Stimulated activated CD4-positive, alpha-beta T cell treated with anti-CD3 and anti-CD28 coated beads, TNF-alpha, amount 100 ng/mL, for 4 hours (primary cell): Measurements from ENCODE around the gene C2CD2.
"Not testable (repeated sequence)": the region's sequence is repeated elsewhere in the genome, so short reads cannot be mapped to it uniquely, and the experiment has no call there.

ENCODE experiments used
- DNase-seq, 3 experiments: peaks; one replicate each; pipeline ENCODE4 v3.0.0-alpha.2; 2020; ENCODE audit warnings: low read depth in 3 of 3

C2CD2 gene

GRCh38 chr21:41975391-41976272 is 21.8 kb upstream of the C2CD2 start:
- no peak for DNase-seq

DNA sequence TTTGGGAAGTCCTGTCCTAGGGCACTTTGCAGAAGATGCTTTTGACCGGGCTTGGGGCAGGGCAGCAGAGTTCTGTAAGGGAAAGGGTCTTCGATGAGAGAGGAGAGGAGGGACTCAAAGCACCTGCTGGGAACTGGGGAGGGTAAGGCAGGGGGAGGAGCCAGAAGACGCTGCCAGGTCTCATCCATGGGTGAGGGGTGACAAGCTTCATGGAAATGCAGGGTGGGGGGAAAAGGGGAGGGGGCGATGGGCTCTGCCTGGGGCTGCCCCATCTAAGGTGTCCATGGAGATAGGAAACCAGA is 20.9 kb upstream of the C2CD2 start:
- DNase-seq = no peak

DNA sequence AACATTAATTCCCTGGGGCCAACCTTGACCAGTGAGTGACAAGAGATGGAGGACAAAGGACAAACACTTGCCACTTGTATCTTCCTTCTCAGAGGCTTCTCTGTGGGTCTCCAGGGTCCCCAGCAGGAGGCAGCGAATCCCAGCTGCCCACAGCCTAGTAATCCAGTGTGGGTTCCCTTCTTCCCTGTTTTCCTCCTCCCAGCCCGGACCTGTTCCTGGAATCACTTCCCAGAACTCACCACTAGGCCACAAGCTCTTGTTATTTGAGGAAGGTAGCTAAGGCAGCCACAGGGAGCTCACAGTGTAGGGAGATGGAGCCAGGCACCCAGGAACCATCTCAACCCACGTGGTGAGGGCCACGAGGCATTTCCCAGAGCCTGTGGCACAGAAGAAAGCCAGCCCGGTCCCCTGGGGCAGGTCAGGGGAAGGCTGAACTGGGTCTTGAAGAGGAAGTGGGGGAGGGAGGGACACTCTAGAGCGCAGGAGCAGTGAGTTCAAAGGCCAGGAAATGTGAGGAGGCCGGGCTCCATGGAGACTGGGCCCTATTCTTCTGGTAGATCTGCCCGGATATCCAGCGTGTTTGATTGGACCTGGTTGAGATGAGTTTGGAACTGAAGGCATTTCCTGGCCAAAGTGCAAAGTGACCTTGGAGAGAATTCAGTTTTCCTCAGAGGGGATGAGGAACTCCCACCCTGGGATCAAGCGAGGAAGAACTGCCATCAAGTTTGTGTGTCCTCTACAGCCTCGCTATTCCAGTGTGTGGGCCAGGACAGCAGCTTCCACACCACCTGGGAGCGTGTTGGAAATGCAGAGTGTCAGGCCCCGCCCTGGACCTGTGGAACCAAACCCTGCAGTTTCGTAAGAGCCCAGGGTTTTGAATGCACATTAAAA is 20.3 kb upstream of the C2CD2 start:
- no peak for DNase-seq

DNA sequence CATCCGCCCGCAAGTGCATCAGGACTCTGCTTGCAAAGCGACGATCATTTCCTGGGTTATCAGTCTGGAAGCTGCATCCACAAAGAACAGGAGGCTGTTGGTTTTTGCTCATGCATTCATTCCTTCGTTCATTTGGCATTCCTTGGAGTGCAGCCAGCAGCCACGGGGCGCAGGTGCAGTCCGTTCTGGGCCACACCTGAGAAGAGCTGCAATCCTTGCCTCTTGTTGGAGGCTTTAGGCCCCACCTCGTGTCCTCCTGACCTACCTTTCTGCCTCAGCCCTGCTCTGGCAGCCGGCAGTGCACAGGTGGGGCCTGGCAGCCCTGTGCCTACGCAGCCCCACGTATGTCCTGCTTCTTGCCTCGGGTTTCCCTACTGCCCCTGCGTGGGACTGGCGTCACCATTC is 19.6 kb upstream of the C2CD2 start:
- DNase-seq = no peak

- DNase-seq = no peak
These were observed 18.8 kb upstream of the C2CD2 start for GRCh38 chr21:41972511-41973205.

- no peak for DNase-seq
These were observed 18.1 kb upstream of the C2CD2 start for GRCh38 chr21:41971891-41972290.

DNA sequence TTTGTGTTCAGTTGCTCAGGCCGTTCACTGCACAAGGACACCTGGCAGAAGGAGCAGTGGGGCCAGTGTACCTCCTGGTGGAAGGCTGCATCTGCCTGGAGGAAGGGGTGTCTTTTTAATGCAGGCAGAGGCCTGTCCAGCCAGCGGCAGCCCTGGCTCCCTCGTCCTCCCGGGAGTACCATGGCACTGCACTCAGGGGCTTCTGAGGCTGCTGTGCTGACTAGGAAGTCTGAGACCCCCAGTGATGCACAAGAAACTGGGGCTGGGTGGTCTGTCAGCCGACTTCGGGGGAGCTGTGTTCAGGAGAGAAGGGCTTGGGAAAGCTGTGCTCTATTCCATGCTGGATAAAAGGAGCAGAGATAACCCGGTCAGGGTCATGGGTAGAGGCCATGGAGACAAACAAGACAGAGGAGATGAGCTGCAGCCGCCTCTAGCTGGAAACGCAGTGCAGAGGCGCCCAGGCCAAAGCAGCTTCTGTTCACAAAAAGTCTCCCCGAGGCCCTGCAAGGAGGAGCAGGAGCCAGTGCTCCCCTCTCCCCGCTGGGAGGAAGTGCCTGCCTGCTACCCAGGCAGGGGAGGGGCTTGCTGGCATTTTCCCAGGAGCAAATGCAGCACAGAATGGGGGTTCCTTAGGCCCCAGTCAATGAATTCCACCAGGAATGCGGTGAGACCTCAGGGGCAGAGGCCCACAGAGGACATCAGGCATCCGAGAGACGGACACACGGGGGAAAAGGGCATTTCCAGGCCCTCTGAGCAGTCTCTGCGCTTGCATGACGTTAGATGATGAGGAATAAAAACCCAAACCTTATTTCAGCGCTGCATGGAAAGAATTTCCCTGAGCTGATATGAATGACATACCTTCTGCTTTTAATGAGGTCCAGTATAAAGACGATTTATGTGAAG is 17.2 kb upstream of the C2CD2 start:
- no peak for DNase-seq

DNA sequence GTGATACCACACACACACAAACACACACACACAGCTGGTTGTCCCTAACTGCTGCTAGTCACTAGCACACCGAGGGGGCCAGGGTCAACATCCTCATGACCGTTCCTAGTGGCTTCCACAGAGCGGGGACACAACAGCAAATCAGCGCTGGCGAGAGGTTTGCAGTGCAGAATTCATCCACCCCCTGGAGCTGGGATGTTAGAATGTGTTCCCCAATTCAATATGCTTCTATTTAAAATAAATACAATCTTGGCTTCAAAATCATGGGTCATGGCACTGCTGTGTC is 16.2 kb upstream of the C2CD2 start:
- DNase-seq = no peak

- no peak for DNase-seq
These were observed 13.9 kb upstream of the C2CD2 start for GRCh38 chr21:41967708-41968107.

DNA sequence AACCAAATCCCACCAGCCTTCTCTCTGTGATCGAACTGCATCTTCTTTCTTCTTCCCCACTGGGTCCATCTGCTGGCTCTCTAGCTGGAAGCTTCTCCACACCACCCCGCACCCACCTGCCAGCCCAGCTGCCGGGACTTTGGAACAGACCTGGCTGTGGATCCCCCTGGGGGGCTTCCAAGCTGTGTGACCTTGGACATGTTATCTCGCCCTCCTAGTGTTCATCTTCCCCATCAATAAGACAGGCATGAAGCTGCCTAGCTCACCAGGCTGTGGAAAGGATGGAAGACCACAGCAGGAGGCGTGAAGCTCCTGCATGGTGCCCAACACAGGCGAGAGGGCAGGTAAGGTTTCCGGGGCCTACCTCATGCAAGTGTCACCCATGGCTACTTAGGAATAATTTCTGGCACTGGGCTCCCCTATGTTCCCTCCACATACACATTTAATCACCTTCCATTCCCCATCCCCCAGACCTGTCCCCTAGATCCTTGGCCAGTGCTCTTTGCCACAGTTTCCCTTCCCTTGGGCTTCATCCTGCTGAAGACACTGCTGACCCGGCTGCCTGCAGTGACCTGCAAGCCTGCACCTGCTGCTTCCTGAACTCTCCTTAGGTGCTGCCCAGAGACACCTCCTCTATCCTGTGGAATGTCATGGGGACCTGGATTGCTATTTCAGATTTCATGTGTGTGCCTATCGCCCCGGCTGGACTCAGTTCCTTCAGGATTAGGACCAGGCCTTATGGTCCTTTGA is 13.2 kb upstream of the C2CD2 start:
- no peak for DNase-seq

DNA sequence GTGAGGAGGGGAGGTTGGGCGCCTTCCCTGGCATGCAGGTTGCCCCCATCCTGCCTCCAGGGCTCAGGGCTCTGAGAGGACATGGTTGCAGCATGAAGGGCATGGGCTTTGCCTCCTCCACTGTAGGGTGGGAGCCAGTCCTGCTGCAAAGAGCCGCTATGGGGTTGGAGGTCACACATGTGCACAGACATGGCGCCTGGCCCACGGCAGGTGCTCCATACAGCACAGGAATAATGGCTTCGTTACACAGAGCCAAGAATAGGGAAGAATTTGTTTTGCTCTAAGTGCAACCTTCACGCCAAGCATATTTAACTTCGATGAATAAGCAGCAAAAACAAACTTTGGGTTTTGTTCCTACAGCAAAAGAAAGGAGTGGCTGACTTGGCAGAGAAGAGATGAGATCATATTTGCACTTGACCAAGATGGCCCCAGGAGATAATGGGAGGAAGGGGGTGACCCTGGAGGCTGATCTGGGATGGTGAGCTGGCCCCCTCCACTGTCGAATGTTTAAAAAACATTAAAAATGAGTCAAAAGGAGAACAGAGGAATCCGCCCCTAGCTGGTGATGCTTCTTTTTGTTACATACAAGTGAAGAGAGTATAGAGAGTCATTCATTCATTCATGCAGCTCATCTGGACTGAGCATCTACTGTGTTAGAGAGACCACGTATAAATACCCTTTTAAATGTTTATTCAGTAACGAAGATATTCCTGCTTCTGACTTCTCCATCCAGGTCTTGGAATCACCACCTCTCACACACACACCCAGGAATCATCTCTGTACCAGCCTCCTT is 12.4 kb upstream of the C2CD2 start:
- no peak for DNase-seq

GRCh38 chr21:41965461-41966013 is 11.7 kb upstream of the C2CD2 start:
- no peak for DNase-seq

- DNase-seq = no peak
These were observed 11.2 kb upstream of the C2CD2 start for GRCh38 chr21:41965045-41965444.

DNA sequence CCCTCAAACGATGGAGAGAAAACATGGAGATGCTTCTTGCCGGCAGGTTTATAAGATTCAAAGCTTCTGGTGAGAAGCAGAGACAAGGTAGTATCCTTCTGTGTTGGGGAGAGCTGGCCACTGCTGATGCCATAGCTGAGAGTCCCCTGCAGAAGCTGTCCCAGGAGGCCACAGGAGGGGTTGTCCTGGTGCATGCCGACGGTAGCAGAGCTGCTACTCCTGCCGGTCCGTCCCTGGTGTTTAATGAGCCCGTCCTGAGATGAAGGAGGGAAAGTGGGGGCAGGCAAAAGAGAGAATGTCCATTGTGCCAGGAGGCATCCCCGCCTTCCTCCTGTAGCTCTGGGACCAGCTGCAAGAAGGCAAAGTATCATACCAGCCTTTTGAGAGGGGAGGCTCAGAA is 10.4 kb upstream of the C2CD2 start:
- no peak for DNase-seq

DNA sequence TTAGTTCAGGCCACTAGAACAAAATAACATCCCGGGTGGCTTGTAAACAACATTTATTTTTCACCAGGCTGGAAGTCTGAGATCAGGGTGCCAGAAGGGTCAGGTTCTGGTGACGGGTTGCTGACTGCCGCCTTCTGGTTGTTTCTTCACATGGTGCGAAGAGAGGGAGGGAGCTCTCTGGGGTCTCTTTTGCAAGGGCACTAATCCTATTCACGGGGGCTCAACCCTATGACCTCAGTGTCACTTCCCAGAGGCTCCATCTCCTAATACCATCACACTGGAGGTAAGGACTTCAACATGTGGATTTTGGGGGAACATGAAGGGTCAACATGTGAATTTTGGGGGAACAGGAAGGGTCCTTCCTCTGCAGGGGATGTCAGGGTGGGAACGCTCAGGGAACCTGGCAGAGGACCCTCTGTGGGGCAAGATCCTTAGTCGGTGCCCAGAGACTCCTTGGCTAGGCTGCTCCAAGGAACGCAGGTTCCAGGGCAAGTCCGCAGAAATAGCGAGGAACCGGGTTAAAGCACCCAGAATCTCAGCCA is 8.7 kb upstream of the C2CD2 start:
- no peak for DNase-seq

GRCh38 chr21:41961753-41962152 is 7.9 kb upstream of the C2CD2 start:
- DNase-seq = no peak

- no peak for DNase-seq
These were observed 7.5 kb upstream of the C2CD2 start for GRCh38 chr21:41961282-41961701.

DNA sequence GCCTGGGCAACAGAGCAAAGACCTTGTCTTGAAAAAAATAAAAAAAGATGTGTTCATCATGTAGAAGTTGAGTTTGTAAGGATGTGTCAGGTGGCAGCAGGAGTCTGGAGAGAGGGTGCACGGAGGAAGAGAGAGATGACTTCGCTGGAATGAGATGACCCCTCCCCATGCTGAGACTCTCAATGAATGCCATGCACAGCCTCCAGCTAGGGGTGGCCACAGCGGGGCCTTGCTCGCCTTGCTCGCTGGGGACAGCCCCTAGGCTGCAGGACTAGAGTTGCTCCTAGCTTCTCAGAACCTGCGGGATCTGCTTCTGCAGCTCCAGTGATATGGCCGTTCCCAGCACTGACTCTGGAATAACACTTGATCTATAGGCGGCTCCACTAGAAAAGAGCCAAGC is 6.6 kb upstream of the C2CD2 start:
- no peak for DNase-seq

- DNase-seq = not testable (repeated sequence)
These were observed 5.9 kb upstream of the C2CD2 start for GRCh38 chr21:41959697-41960096.
